IPS DF 4.7 (cell line): ENCODE results near the gene KLHL3.

Experiments
- DNase-seq: peaks from one replicate; pipeline ENCODE4 v3.0.0-alpha.2; 2013; ENCODE audit warnings: low spot score; ENCODE audit errors: extremely low read depth

The KLHL3 gene

DNA sequence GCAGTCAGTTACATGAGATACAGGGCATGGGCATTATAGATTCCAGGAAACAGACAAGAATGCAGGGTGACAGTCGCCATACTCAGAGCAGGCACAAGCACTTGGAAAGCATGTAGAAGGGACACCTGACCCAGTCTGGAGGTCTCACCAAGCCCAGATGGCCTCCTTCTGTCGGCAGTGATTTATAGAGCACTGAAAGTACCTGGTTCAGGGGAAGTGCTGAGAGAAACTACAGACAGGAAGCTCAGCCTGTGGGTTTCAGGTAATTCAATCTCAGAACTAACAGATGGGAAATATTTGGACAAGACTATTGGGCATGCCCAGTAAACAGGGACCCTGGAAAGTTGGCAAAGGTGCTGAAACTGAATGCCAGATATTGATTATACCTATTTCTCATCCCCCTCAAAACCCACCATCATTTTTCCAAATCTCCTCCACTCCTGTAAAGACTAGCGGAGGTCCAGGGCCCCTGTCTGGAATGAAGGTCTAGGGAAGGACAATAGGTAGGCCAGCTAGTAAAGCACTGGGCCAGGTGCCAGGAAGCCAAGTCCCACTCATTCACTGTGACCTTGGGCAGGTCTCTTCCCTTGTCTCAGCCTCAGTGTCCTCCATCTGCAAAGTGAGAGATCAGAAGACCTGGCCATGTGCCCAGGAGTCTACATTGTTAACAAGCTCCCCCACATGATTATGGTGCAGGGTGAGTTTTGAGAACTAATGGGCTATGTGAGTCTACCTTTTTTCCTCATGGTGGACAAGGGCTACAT lies 26.9 kb downstream of the KLHL3 start:
- no peak for DNase-seq

DNA sequence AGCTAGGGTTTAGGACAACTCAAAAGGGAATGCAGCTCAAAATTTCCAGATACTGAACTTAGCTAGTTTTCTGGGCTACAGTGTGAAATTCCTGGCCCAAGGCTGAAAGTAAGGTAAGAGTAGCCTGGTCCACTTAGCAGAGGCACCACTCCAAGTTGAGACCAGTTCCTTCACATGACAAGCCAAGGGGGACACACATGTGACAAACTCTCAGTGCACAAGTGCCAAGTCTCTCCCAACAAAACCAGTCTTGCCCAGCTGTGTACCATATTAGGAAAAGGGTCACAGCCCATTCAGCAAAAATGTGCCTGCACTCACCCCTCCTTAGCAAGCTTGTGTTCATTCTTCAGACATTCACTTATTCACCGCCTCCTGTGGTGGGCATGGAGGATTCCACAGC lies 27.8 kb downstream of the KLHL3 start:
- no peak for DNase-seq

GRCh38 chr5:137706841-137707240 lies 29.0 kb downstream of the KLHL3 start:
- no peak for DNase-seq

GRCh38 chr5:137705106-137705505 lies 30.8 kb downstream of the KLHL3 start:
- no peak for DNase-seq

DNA sequence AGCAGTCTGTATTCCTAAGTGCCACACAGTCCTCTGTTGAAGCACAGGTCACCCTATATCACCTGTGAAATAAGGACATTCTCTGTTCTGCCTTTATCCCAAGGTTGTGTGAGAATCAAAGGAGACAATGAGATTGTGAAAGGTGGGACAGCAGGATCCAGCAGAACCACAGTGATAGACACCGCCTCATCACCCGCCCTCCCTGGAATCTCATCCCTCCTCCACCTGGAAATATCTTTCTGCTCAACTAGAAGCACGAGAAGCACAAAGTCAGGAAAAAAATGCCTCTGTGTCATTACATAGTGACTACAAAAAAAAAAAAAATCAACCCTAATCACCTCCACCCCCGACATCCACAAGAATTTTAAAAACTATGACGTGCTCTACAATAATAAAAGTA lies 32.3 kb downstream of the KLHL3 start:
- DNase-seq, result no peak

DNA sequence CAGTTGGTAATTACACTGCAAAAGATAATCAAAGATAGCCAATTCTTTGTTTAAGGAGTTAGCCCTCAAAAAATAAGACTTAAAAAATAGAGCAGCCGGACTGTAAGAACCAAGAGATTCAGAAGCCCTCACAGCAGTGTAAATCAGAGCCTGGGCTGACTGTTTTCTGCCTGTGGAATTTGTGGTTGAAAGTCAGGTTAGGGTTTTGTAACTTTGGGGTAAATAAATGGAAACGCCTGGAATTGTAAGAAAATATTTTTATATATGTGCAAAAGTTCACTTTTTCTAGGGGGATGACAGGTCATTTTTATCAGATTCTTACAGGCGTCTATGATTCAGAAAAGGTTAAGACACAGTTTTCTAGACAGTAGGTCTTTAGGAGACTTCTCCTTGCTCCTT lies 35.6 kb downstream of the KLHL3 start:
- no peak for DNase-seq

DNA sequence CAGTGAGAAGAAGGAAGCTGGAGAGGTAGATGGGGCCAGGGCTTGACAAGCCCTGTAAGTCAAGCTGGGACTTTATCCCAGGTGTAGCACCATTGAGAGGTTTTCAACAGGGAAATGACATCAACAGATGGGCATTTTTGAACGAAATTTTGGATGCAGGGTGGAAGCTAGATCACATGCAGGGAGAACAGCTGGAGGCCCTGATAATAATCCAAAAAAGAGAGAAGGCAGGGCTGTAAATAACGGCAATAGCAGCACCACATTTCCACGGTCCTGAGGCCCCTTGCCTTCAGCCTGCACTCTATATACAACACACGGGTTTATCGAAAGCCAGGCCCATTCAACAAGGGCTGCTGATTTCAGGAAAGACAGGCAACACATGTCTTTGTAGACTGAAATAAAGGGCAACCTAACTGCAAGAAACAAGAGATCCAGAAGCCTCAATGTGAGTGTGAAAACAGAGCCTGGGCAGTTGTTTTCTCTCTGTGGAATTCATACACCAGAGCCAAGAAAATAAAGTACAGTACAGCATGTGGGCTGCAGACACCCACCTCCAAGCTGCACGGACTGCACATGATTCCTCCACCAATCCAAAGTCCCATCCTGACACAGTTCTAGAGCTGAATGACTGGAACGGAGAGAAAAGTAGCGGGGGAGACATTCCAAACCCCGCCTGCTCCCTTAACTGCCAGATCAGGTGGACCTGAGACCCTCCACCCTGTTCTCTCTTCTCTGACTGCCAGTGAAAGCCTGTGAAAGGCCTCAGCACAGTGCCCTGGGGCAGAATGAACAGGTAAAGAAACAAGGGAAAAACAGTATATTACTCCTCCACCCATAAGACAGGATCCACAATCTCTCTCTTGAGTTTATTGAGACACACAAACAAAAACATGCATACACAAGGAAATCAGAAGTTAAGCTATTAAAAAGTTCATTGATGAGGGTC lies 36.3 kb downstream of the KLHL3 start:
- no peak for DNase-seq

DNA sequence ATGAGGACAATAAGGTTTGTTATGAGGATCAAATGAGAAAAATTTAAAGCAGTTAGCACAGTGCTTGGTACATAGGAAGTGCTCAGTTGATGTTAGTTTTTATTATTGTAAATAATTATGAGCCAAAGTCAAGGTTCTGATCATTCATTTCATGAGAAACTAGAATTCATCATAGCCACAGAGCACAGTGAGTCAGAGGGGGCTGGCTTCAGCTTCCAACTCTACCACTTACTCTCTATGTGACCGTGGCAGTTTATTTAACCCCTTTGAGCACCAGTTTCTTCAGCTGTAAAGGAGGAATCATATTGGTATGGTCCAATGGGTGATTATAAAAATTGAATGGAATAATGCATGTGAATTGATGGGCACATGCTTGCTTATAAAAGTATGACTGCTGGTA lies 39.4 kb downstream of the KLHL3 start:
- DNase-seq, result no peak

- no peak for DNase-seq
These were observed 40.0 kb downstream of the KLHL3 start for GRCh38 chr5:137695651-137696428.

GRCh38 chr5:137693951-137694721 lies 41.8 kb downstream of the KLHL3 start:
- no peak for DNase-seq

GRCh38 chr5:137693307-137693950 lies 42.5 kb downstream of the KLHL3 start:
- DNase-seq, result no peak

DNA sequence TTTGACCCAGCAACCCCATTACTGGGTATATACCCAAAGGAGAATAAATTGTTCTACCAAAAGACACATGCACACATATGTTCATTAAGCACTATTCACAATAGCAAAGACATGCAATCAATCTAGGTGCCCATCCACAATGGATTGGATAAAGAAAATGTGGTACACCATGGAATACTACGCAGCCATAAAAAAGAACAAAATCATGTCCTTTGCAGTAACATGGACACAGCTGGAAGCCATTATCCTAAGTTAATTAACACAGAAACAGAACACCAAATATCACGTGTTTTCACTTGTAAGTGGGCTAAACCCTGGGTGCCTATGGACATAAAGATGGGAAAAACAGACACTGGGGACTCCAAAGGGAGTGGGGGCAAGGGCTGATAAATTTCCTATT lies 46.6 kb downstream of the KLHL3 start:
- DNase-seq, result no peak

- no peak for DNase-seq
These were observed 47.6 kb downstream of the KLHL3 start for GRCh38 chr5:137688210-137688840.

DNA sequence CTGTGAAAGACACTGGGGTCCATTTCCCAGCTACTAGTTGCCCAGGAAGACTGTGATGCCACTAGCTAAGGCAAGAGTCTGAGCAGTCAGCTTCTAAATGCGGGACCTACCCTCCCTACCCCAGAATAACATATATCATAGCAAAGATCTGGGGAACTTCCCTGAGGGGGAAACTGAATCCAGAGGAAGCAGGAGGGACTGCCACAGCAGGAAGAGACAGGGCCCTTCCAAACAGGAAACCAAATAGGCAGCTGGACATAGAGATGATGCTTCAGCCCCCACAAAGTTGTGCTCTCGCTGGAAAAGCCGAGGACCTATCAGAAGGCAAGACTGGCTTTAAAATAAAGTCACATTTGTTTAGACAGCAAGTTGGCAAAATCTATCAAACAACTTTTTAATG lies 51.1 kb downstream of the KLHL3 start:
- DNase-seq, result no peak

- no peak for DNase-seq
These were observed 54.7 kb downstream of the KLHL3 start for GRCh38 chr5:137681191-137681590.

DNA sequence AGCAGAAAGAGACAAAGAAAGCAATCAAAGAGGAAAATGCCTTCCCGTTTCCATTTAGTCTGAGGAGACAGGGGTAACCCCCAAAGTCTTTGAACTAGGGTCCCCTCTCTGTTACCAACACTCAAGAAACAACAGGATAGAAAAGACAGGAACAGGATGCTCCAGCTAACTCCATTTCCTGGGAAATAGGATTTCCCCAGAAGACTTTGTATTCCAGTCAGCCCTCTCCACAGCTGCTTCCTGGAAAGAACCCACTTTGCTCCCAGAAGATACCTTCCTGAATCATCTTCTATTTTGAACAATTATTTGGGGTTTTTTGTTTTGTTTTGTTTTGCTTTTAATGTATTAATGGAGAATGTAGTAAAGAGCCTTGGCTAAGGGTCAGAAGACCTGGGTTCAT lies 56.0 kb downstream of the KLHL3 start:
- DNase-seq, result no peak

- no peak for DNase-seq
These were observed 56.7 kb downstream of the KLHL3 start for GRCh38 chr5:137679195-137679594.

DNA sequence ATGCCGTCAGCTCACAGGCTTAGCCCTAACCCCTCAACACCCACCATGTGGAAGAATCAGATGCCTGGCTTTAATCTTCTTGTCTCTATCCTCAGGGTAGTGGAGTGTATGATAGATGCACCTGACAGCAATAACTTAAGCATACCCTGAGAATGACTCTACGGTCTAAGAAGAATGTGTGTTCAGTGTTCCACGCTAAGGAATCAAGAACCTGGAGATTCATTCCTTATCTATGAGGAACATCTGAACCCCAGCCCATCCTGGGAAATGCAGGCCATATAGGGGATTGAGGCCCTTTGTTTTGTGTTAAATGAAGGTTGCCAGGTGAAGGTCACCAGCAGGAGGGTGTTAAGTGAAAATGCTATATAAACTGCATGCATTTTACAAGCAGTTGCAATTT lies 63.0 kb downstream of the KLHL3 start:
- DNase-seq, result no peak

GRCh38 chr5:137672001-137672400 lies 63.9 kb downstream of the KLHL3 start:
- DNase-seq, result no peak

DNA sequence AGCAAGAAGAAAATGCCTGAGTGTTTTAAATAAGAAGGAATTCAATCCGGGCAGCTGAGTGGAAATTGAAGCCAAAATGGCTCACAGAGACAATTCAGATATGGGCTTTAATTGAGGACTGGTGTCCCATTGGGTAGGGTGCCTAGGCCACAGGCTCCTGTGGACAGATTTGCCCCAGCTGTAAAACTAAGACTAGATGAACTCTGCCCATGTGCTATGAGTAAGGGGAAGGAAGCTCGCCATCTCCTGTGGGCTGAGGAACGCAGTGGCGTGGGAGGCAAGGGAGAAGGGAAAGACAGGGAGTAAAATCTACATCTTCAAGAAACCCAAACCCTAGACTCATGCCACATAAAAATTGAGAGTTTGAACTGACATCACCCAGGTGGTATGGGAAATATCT lies 66.1 kb downstream of the KLHL3 start:
- no peak for DNase-seq
